NCI-H2107 treated with DMSO at 0.1 percent for 48 hours (cell line): ENCODE data around the gene GAL3ST2.
"Not testable (repeated sequence)": the region's sequence is repeated elsewhere in the genome, so short reads cannot be mapped to it uniquely, and the experiment has no call there.

Source experiments
- DNase-seq: peaks from one replicate; lab custom pipeline; 2025; ENCODE audit not compliant: unreplicated experiment; lab: John Stamatoyannopoulos, UW

The GAL3ST2 gene

DNA sequence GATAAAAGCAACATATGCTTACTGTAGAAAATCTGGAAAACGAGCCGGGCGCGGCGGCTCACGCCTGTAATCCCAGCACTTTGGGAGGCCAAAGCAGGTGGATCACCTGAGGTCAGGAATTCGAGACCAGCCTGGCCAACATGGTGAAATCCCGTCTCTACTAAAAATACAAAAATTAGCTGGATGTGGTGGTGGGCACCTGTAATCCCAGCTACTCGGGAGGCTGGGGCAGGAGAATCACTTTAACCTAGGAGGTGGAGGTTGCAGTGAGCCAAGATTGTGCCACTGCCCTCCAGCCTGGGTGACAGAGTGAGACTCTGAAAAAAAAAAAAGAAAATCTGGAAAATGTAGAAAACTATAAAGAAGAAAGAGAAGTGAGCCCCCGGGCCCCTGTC lies 41.2 kb downstream of the GAL3ST2 start:
- DNase-seq = not testable (repeated sequence)

DNA sequence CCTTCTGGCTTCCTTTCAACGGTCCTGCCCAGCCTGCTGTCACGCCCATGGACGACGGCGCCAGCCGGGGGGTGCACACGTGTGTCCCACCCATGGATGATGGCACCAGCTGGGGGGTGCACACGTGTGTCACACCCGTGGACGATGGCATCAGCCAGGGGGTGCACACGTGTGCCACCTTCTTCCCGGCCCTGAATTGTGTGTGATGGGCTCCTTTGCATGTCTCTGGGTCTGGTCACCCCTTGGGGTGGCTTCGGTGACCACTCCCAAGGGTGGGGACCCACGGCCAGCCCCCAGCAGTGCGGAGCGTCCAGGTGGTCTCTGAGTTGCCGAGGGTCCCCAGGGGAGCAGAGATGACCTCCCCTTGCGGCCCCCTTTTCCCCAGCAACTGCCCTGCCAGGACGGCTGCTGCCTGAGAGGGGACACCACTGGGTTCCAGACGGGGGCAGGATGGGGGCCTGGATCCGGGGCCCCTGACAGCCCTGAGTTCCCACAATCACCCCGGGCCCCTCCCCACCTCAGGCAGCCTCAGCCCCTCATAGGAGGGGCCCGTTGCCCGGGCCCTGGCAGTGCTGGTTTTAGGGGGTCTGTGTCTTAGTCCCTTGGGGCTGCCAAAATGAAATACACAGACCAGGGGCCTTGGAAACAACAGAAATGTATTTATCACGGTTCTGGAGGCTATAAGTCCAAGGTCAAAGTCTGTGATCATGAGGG lies 41.8 kb downstream of the GAL3ST2 start:
- no peak for DNase-seq

DNA sequence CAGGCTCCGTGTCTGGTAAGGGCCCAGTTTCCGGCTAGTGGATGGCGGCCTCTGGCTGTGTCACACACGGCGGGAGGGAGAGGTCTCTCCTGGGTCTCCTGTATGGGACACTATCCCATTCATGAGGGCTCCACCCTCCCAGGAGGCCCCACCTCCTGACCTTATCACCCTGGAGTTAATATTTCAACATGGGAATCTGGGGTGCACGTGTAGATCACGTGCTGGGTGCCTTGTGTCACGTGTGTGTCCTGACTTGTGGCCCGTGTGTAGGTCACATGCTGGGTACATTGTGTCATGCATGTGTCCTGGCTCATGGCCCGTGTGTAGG lies 42.3 kb downstream of the GAL3ST2 start:
- no peak for DNase-seq

DNA sequence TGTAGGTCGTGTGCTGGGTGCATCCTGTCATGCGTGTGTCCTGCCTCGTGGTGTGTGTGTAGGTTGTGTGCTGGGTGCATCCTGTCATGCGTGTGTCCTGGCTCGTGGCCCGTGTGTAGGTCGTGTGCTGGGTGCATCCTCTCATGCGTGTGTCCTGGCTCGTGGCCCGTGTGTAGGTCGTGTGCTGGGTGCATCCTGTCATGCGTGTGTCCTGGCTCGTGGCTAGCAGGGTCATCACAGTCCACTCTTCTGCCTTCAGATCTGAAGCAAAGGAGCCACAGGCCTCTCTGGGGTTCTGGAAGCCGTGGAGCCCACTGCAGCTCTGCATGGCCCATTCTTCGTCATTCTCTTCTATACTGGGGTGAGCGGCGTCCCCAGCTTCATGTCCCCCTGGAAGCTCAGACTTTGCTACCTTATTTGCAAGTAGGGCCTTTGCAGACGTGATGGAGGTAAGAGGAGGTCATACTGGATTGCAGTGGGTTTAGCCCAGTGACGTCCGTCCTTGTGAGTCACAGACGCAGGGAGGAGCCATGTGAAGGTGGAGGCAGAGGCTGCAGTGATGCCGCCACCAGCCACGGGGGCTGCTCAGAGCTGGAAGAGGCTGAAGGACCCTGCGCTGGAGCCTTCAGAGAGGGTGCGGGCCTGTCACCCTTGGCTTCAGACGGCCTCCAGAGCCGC lies 43.5 kb downstream of the GAL3ST2 start:
- not testable (repeated sequence) for DNase-seq

DNA sequence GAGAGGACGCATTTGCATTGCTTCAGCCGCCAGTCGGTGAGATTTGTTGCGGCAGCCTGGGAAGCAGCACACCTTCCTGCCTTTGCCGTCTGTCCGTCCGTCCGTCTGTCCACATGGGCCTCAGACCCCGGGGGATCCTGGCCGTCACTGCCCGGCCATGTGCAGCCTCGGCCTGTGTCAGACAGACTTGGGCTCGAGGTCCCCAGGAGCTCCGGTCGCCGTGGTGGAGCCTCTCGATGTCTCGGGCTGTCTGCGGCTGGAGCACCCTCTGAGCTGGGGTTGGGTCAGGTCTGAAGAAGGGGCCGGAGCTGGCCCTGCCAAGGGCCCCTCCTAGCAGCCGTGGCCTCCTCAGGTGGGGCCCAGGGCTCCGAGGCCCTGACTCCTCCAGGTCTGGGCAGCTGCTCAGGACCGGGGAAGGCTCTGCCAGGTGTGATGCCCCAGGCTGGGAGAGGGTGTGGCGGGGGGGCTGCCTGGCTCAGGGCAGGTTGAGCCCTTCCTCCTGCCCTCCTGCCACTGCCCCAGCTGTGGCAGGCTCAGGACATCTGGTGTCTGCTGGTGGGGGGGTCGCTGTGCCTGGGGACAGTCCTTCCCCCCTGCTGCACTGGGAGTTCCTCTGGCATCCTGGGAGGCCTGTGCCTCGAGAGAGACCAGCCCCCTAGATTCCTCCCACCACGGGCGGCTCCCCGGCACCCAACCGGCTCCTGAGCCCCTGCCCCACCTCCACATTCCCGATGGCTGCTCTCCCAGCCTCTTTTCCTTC lies 44.2 kb downstream of the GAL3ST2 start:
- DNase-seq = no peak

DNA sequence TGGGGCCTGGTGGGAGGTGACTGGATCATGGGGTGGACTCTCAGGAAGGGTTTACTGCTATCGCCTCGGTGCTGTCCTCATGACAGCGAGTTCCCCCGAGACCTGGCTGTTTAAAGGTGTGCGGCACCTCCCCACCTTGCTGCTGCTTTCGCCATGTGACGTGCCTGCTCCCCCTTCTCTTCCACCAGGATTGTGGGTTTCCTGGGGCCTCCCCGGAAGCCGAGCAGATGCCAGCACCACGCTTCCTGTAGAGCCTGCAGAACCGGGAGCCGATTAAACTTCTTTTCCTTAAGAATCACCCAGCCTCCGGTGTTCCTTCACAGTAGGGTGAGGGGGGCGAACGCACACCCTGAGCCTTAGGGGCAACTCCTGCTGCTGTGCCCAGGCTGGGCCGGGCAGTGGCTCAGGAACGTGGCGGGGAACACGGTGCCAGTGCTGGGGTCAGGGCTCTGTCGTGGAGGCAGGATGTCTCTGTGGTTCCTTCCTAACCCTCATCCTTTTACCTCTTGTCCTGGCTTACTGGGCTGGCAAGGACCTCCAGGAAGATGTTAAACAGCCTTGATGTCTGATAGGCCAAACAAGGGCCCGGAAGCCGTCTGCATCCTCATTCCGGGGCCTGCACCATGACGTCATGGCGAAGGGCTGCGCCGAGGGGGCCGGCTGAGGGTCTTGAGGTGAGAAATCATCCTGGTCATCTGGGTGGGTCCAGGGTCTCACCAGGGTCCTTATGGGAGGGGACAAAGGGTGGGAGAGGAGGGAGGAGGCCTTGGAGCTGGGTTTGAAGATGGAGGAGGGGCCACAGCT lies 45.0 kb downstream of the GAL3ST2 start:
- no peak for DNase-seq

DNA sequence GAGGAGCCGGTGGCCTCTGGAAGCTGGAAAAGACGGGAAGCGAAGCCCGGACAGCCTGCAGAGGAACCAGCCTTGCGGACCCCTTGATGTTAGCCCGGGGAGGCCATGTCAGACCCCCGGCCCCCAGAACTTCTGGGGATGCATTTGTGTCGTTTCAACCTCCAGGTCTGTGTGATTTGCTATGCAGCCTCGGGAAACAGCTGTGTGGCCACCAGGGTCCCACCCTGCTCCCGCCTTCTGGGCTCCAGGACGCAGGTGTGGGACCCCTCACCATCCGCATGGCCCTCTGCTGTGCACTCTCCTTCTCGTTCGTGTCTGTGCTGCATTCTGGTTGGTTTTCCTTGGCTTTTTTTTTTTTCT lies 45.6 kb downstream of the GAL3ST2 start:
- DNase-seq = no peak

DNA sequence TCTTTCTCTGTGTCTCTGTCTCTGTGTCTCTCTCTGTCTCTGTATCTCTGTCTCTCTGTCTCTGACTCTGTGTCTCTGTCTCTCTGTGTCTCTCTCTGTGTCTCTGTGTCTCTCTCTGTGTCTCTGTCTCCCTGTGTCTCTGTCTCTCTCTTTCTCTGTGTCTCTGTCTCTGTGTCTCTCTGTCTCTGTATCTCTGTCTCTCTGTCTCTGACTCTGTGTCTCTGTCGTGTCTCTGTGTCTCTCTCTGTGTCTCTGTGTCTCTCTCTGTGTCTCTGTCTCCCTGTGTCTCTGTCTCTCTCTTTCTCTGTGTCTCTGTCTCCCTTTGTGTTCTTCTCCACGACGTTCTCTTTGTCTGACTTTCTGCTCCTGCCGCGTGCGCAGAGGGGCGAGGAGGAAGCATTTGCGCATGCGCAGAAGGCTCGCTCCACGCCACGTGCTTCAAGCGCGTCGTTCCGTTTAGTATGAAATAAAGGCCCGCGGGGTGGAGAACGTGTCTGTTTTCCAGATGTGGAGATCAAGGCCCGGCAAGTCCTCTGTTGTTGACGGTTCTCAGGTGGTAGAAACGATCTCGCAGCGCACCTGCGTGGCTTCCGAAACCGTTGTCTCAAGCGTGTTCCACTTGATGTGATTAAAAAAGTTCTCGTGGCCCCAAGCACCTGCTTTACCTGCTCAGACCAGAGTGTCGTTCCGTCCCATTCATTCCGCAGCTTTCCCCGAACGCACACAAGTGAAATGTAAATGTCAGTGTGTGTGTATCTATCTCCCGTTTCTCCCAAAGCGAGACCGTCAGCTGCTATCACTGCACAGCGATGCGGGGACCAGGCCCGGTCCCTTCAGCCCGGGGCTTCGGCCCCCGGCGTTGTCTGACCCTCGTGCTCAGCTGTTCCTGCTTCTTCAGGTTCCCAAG lies 47.2 kb downstream of the GAL3ST2 start:
- DNase-seq = not testable (repeated sequence)

DNA sequence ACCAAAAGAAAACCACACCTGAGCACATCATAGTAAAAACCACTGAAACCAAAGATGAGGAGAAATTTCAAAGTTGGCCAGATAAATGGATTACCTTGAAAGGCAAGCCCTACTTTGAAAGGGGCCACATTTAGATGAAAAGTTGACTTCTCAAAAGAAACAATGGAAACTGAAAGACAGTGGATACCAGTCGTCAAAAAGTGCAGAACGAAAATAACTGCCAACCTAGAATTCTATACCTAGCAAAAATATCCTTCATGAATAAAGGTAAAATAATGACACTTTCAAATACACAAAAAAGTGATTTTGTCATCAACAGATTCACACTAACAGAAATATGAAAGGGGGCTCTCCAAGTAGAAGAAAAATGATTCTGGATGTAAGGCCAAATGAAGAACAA lies 50.8 kb downstream of the GAL3ST2 start:
- DNase-seq = no peak

DNA sequence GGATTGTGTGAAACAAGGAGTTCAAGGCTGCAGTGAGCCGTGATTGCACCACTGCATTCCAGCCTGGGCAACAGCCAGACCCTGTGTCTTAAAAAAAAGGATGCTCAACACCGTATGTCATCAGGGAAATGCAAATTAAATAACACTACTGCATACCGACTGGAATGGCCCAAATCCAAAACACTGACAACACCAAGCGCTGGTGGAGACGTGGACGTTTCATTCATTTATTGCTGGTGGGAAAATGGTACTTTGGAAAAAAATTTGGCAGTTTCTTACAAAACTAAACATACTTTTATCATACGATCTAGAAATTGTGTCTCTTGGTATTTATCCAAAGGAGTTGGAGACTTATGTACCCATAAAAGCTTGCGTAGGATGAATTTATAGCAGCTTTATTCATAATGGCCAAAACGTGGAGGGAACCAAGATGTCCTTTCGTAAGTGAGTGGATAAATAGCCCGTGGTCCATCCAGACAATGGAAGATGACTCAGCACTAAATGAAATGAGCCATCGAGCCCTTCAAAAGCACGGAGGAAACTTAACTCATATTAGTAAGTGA lies 56.6 kb downstream of the GAL3ST2 start:
- DNase-seq = no peak

DNA sequence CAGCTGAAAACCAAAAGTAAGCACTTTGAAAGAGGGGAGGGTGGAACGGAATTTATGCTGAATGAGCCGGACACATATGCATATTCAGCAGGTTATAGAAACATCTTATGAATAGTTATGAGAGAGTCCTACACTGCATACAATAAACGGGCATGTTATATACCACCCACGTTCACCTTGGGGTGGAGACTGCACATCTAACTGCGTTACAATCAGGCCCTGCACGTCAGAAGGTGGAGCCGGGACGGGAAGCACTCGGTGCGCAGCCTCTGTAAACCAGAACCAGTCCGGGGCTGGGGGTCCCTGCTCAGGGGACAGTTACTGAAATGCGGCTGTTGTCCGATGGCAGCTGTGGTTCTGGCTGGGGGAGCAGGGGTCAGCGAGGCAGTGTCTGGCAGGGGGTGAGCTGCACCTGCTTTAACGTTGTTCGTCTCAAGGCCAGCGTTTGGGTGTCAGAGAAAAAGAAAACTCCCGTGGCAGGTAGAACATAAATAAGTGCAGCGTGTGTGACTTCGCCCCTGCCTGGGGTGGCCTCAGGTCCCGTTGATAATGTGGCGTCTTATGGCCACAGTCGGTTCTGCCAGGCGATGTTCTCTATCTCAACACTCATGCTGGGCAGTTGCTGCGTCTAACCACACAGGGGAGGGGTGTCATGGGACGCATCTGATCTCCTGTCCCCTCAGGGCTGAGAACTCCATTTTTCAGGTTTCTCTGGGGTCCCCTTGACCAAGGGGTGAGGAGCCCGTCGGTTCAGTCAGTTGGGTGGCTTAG lies 57.3 kb downstream of the GAL3ST2 start:
- not testable (repeated sequence) for DNase-seq

DNA sequence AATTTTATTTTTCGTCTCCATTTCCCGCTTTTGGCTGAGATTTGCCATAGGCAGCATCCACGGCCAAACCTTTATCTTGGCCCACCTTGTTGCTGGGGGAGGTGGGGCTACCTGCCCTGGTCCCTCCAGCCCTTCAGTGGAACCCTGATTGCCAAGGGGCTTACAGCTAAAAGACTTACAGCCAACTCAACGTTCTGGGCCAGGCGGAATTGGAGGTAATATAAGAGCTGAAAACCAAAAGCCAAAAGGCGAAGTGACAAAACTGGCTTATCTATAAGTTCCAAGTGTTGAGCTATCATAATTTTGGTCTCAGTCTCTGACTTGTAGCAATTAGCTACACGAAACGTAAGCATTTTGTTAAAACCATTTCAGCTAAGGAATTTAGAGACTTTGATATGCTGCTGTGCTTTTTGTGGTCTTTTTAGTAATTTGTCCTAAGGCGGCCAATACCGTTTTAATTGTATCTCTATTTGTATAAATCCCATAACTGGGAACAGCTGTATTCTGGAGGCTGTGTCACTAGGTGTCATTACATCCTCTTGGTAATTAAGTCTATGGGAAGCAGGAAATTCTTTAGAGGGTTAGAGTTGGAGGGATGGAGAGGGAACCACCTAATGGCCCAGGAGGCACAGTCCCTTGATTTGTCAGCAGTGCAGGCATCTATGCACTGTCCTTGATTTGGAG lies 58.0 kb downstream of the GAL3ST2 start:
- DNase-seq = no peak

DNA sequence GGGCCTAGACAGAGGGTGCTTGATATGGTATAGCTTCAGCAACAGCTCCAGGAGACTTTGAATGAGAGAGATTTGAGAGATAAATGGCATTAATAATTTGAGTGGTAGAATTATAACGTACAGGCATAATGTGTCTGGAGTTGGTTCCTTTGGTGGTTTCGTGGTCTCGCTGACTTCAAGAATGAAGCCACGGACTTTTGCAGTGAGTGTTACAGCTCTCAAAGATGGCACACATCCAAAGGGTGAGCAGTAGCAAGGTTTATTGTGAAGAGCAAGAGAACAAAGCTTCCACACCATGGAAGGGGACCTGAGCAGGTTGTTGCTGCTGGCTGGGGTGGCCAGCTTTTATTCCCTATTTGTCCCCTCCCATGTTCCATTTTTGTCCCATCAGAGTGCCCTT lies 59.0 kb downstream of the GAL3ST2 start:
- no peak for DNase-seq

DNA sequence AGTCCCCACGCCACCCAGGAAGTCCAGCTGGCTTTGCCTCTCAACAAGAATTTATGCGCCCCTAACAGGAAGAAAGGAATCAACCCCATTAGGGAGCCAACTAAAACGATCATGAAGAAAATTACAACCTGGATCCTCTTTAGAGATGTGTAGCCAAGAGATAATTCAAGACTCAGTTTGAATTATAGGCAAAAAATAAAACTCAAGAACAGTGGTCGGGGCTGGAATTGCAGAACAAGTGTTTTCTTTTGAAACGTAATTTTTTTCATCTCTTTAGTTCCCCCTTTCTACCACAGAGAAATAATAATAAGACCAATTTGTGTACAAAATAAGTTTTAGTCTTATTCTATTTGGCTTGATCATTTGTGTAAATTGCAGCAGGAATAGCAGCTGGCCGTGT lies 59.7 kb downstream of the GAL3ST2 start:
- no peak for DNase-seq

DNA sequence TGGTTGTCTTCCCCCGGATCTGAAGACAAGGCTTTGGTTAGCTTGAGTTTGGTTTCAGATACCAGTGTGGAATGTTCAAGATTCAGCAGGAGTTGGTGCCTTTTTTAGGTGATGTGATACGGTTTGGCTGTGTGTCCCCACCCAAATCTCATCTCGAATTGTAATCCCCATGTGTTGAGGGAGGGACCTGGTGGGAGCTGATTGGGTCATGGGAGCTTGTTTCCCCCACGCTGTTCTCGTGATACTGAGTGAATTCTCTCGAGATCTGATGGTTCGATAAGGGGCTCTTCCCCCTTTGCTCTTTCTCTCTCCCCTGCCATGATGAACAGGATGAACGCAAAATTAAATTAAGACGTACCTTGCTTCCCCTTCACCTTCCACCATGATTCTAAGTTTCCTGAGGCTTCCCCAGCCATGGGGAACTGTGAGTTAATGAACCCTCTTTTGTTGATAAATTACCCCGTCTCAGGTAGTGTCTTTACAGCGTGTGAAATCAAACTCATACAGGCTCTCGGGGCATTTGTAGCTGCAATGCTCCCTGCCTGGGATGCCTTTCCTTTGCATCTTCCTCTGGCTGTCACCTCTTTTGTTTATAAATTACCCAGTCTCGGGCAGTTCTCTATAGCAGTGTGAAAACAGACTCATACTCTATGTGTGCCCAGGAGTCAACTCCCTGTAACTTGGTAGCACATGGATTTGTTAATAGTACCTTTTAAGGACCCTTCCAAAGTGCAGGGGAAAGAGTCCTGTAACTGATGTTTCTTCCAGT lies 60.8 kb downstream of the GAL3ST2 start:
- DNase-seq = no peak

DNA sequence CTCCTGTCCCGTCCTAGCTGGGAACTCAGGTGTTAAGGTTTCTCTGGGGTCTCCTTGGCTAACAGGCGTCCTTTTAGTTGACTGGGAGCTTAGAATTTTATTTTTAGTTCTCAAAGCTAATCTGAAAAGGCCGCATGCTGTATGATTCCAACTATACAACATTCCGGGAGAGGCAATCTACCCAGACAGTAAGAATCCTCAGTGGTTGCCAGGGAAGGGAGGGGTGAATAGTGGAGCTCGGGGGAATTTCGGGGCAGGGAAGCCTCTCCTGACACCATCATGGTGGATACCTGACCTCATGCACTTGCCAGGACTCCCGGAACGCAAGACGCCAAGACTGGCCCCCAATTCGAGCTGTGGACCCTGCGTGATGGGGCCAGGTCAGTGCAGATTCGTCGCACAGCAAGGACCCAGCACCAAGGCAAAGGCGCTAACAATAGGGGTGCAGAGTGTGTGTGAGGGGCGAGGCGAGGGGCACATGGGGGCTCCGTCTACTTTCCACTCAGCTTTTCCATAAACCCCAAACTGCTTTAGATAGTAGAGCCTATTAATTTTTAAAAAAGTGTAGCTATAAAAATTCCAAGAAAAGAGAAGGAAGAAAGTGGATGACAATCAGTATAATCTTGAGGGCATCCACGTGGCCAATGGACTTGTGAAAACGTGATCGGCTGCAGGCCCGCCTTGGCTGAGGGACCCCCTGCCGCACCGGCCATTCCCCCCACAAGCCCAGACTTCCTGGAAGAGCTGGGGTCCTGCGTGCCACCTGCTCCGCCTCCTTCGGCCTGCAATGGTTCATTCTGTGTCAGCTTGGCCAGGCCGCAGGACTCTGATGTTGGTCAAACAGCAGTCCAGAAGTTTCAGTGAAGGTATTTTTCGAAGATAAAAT lies 64.8 kb downstream of the GAL3ST2 start:
- no peak for DNase-seq

DNA sequence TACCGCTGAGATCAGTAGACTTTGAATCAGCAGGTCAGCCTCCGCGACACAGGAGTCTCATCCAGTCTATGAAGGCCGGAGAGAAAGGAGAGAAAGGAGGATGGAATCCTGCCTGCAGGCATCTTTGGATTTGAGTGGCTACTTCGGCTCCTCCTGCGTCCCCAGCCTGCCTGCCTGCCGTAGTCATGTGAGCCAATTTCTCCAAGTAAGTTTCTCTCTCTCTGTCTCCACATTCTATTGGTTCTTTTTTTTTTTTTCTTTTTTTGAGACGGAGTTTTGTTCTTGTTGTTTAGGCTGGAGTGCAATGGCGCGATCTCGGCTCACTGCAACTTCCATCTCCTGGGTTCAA lies 65.4 kb downstream of the GAL3ST2 start:
- no peak for DNase-seq
